GM12878 (cell line): ENCODE data around the gene TUNAR. TPM values are rescaled to one million over a fixed set of nuclear protein-coding genes. Genes with fewer than 3 reads are reported as not detected.

Experiments used
- ATAC-seq: fragments of 200-7000 bp; cut with Tn5 transposase; 3 replicates; pipeline ENCODE4 v1.9.1; 2020; ENCODE audit warnings: mild to moderate bottlenecking, moderate library complexity
- BruUV-seq: library from RNA; stranded (reverse); fragments of 400-500 nt; replicated peaks from 2 replicates; lab custom pipeline; 2021; lab: Mats Ljungman, UMichigan
- CTCF ChIA-PET: fragments of 300-600 bp; sonication (Branson Sonifier 250); formaldehyde crosslinking; extraction: SDS; loops from one replicate; lab custom pipeline; 2021; ENCODE audit warnings: inconsistent platforms; lab: Yijun Ruan, JAX
- POLR2A ChIA-PET: fragments of 350-600 bp; formaldehyde crosslinking; extraction: SDS; loops from one replicate; lab custom pipeline; 2021; ENCODE audit warnings: inconsistent platforms; lab: Charles Lee
- RAD21 ChIA-PET: fragments of 300-600 bp; sonication (Branson Sonifier 250); formaldehyde crosslinking; loops from one replicate; lab custom pipeline; 2023; ENCODE audit warnings: antibody characterized with exemption; ENCODE audit not compliant: unreplicated experiment; lab: Charles Lee
- SMC1A ChIA-PET: fragments of 300-600 bp; sonication (Branson Sonifier 250); formaldehyde crosslinking; loops from one replicate; lab custom pipeline; 2023; ENCODE audit not compliant: unreplicated experiment, uncharacterized antibody; lab: Charles Lee
- DNase-seq: peaks from one replicate; pipeline ENCODE4 v3.0.0-alpha.2; 2011; ENCODE audit warnings: low read depth, low spot score
- FAIRE-seq: peaks from 3 replicates; lab custom pipeline; 2011; peaks lifted over from hg19 to GRCh38; lab: Jason Lieb, UNC
- H2AFZ ChIP-seq: 2 replicates; pipeline ENCODE4 v1.6.0; 2011; ENCODE audit warnings: low read depth, low read length, control low read depth; ENCODE audit not compliant: control insufficient read depth
- H3K27ac ChIP-seq: 2 replicates; pipeline ENCODE4 v1.5.1; 2011; ENCODE audit warnings: control low read depth; ENCODE audit not compliant: control insufficient read depth, insufficient read depth
- H3K27me3 ChIP-seq, 2 experiments: replicated peaks in 1 of 2; 2 replicates each; pipeline versions ENCODE4 v1.6.0 to v1.6.1; 2011; ENCODE audit warnings: low read length in 1 of 2; ENCODE audit not compliant: control insufficient read depth in 2 of 2, insufficient read depth in 2 of 2
- H3K36me3 ChIP-seq, 2 experiments: 2 replicates each; pipeline ENCODE4 v1.5.1; 2011; ENCODE audit warnings: low read length in 1 of 2; ENCODE audit not compliant: control insufficient read depth in 2 of 2, insufficient read depth in 2 of 2
- H3K4me1 ChIP-seq: 2 replicates; pipeline ENCODE4 v1.6.1; 2011; ENCODE audit warnings: mild to moderate bottlenecking, low read length, moderate library complexity, mixed read lengths; ENCODE audit not compliant: control insufficient read depth, insufficient read depth
- H3K4me2 ChIP-seq: 2 replicates; pipeline ENCODE4 v1.6.0; 2011; ENCODE audit warnings: control low read depth; ENCODE audit not compliant: control insufficient read depth, insufficient read depth
- H3K4me3 ChIP-seq: fragments of 200-600 bp; sonication (generic); 2 replicates; pipeline ENCODE4 v1.5.1; 2016
- H3K79me2 ChIP-seq: 2 replicates; pipeline ENCODE4 v1.6.0; 2011; ENCODE audit warnings: low read length; ENCODE audit not compliant: control insufficient read depth, insufficient read depth
- H3K9ac ChIP-seq: 2 replicates; pipeline ENCODE4 v1.8.0; 2011; ENCODE audit warnings: low read length, control low read depth, mixed read lengths; ENCODE audit not compliant: control insufficient read depth, insufficient read depth
- H3K9me3 ChIP-seq: replicated peaks from 3 replicates; pipeline ENCODE4 v1.5.1; 2011; ENCODE audit warnings: mild to moderate bottlenecking, low read length; ENCODE audit not compliant: control insufficient read depth, insufficient read depth
- H4K20me1 ChIP-seq: 2 replicates; pipeline ENCODE4 v1.6.0; 2011; ENCODE audit not compliant: control insufficient read depth, insufficient read depth
- BRCA1 ChIP-seq: IDR thresholded peaks from 2 replicates; pipeline ENCODE4 v1.6.1; 2011; ENCODE audit warnings: low read depth, low read length, improper control_type of control experiment
- CTCF ChIP-seq, 3 experiments: IDR thresholded peaks in 2 of 3; conservative IDR thresholded peaks in 1 of 3; 2 replicates each; pipeline ENCODE4 v1.5.1; 2011; ENCODE audit warnings: low read depth in 3 of 3, low read length in 3 of 3, mild to moderate bottlenecking in 3 of 3, control low read depth in 2 of 3, moderate library complexity in 2 of 3, inconsistent platforms in 1 of 3, mixed read lengths in 1 of 3; ENCODE audit not compliant: control insufficient read depth in 2 of 3, insufficient read depth in 1 of 3; ENCODE audit errors: extremely low read depth in 1 of 3
- HSF1 ChIP-seq: fragments of 150-350 bp; IDR thresholded peaks from 2 replicates; pipeline ENCODE4 v1.6.1; 2014; ENCODE audit warnings: mild to moderate bottlenecking, low read depth, low read length
- IRF5 ChIP-seq: fragments of 450-650 bp; IDR thresholded peaks from 2 replicates; pipeline ENCODE4 v1.6.1; 2017; ENCODE audit warnings: borderline replicate concordance
- PRDM15 ChIP-seq: fragments of 450-650 bp; formaldehyde crosslinking; IDR thresholded peaks from 2 replicates; pipeline ENCODE4 v1.4.0; 2020; ENCODE audit warnings: mild to moderate bottlenecking, moderate library complexity
- RBBP5 ChIP-seq: fragments of 200-600 bp; sonication (generic); conservative IDR thresholded peaks from 2 replicates; pipeline ENCODE4 v1.6.1; 2016
- SKIL ChIP-seq: fragments of 450-650 bp; IDR thresholded peaks from 2 replicates; pipeline ENCODE4 v1.6.1; 2017; ENCODE audit warnings: mild to moderate bottlenecking, low read depth, inconsistent platforms; ENCODE audit not compliant: poor library complexity, severe bottlenecking
- SMAD5 ChIP-seq: IDR thresholded peaks from 2 replicates; pipeline ENCODE4 v1.6.1; 2016; ENCODE audit warnings: antibody characterized with exemption, low read depth
- SMARCA5 ChIP-seq: fragments of 450-650 bp; IDR thresholded peaks from 2 replicates; pipeline ENCODE4 v1.6.1; 2017; ENCODE audit warnings: mild to moderate bottlenecking
- SUPT20H ChIP-seq: IDR thresholded peaks from 2 replicates; pipeline ENCODE4 v1.6.1; 2011; ENCODE audit warnings: low read depth, mild to moderate bottlenecking, low read length, moderate library complexity, borderline replicate concordance; ENCODE audit not compliant: control insufficient read depth
- ZZZ3 ChIP-seq: IDR thresholded peaks from 2 replicates; pipeline ENCODE4 v1.6.1; 2011; ENCODE audit warnings: low read depth; ENCODE audit not compliant: control insufficient read depth, insufficient read length
- WGBS: methylation state at CpG from one replicate; pipeline ENCODE4 v1.1.6; 2016; ENCODE audit warnings: low lambda C conversion rate; ENCODE audit not compliant: insufficient replicate concordance, insufficient coverage; ENCODE audit errors: missing lambda C conversion rate; 5-methylcytosine and 5-hydroxymethylcytosine counted together
- in situ Hi-C: fragments of 300-500 bp; cut with MboI; formaldehyde crosslinking; loops from 9 replicates; pipeline ENCODE4 v1.14.3; 2018; ENCODE audit warnings: mixed read lengths
- intact Hi-C: fragments of 100-400 bp; cut with micrococcal nuclease; formaldehyde crosslinking; loops from one replicate; pipeline ENCODE4 v1.14.2; 2022; ENCODE audit not compliant: unreplicated experiment
- polyA plus RNA-seq, 11 experiments: library from polyadenylated mRNA; depleted of rRNA in 4 of 11; unstranded in 6 of 11; stranded (reverse) in 5 of 11; fragments of >200 nt; fragmentation: Nextera tagmentation in 4 of 11; fragmentation: Illumina TruSeq in 1 of 11; extraction: Ambion mirVana in 4 of 11; extraction: Trizol in 1 of 11; gene quantifications; 1 replicate in 1 of 11; 2 replicates in 10 of 11; pipeline versions ENCODE4 v1.2.1 to v1.2.3, GENCODE V29; 2011 to 2016; ENCODE audit warnings: inconsistent platforms in 2 of 11, missing spikeins in 2 of 11, low read depth in 1 of 11
- total RNA-seq, 4 experiments: library from RNA; depleted of rRNA in 3 of 4; stranded (reverse); fragments of >200 nt in 3 of 4; fragmentation: Illumina TruSeq in 1 of 4; extraction: Trizol in 1 of 4; gene quantifications; 2 replicates each; pipeline versions ENCODE4 v1.2.1 to v1.2.3, GENCODE V29; 2013 to 2021

The TUNAR gene
- total and polyA plus RNA-seq, 10 of the 15 experiments (the other 5 are each of a cell fraction or from before 2014, with no cell fraction given): 0.02 TPM; not detected in 9

- ChIA-PET SMC1A (no interaction called here), RAD21 (no interaction called here), CTCF (interaction anchor here (1.0 kb wide), 1 partner anchor 196 kb away, joined by 4 read pairs; no protein-coding TSS in a partner anchor), POLR2A (no interaction called here)
- intact Hi-C loops: no loop called here
- no peak overlapping the region for H3K4me2 ChIP-seq
- no peak overlapping the region for H3K9ac ChIP-seq
- H3K27ac ChIP-seq: no peak overlapping the region
- H3K9me3 ChIP-seq: no peaks in the 10 kb centered on the region
- in situ Hi-C loops: no loop called here
- ATAC-seq (no peak), FAIRE-seq (no peak), DNase-seq (no peak)
- H3K4me1 ChIP-seq: no peaks in the 10 kb centered on the region
- H2AFZ ChIP-seq: no peak overlapping the region
- no peaks in the 10 kb centered on the region for H4K20me1 ChIP-seq
- no TSS peak for BruUV-seq
- H3K27me3 ChIP-seq: peaks cover 3 to 5% of the 10 kb centered on the region in 2 experiments
- H3K36me3 ChIP-seq: no peaks in the 10 kb centered on the region
- H3K4me3 ChIP-seq: no peak overlapping the region
- H3K79me2 ChIP-seq: no peaks in the 10 kb centered on the region
- 39% methylated on average over 10 of the region's 10 CpGs for WGBS
- TF ChIP-seq CTCF (IDR thresholded peaks at IDR 0.05 in 2 of 3, conservative IDR thresholded peaks at IDR 0.05 in 1 of 3; ENCODE audit: control insufficient read depth in 2 of 3, extremely low read depth in 1 of 3, insufficient read depth in 1 of 3, low read depth in 3 of 3, low read length in 3 of 3) (no peak), SMARCA5 (no peak), HSF1 (no peak), IRF5 (no peak), PRDM15 (CRISPR knock-in tag) (no peak), ZZZ3 (no peak), SKIL (no peak), SUPT20H (no peak), RBBP5 (no peak), BRCA1 (no peak), SMAD5 (no peak)
Observed at GRCh38 chr14:95902273-95902826, 25.7 kb downstream of the TUNAR start.
